Suprapubic skin (tissue), 4 donors: ENCODE results near the gene COG7. TPM values are rescaled to one million over a fixed set of nuclear protein-coding genes. Genes with fewer than 3 reads are reported as not detected.

Experiments
- DNase-seq, 2 donors: peaks; one replicate each; pipeline ENCODE4 v3.0.0-alpha.2; 2019; ENCODE audit warnings: low spot score in 2 of 2
- H3K27ac ChIP-seq: fragments of 200-600 bp; sonication (generic); one replicate; pipeline ENCODE4 v1.5.1; 2019
- H3K27me3 ChIP-seq: fragments of 200-600 bp; sonication (generic); one replicate; pipeline ENCODE4 v1.5.1; 2019
- H3K36me3 ChIP-seq: fragments of 200-600 bp; sonication (generic); one replicate; pipeline ENCODE4 v1.5.1; 2019
- H3K4me1 ChIP-seq: fragments of 200-600 bp; sonication (generic); one replicate; pipeline ENCODE4 v1.5.1; 2019
- H3K4me3 ChIP-seq: fragments of 200-600 bp; sonication (generic); one replicate; pipeline ENCODE4 v1.5.1; 2019; ENCODE audit warnings: mild to moderate bottlenecking
- H3K9me3 ChIP-seq: fragments of 200-600 bp; sonication (generic); one replicate; pipeline ENCODE4 v1.5.1; 2019
- CTCF ChIP-seq, 2 donors: fragments of 200-600 bp in 1 of 2; fragments of 450-650 bp in 1 of 2; sonication (generic) in 1 of 2; IDR thresholded peaks; one replicate each; pipeline ENCODE4 v1.5.1; 2016 to 2019; ENCODE audit warnings: antibody characterized with exemption in 2 of 2, mild to moderate bottlenecking in 1 of 2, moderate library complexity in 1 of 2
- EP300 ChIP-seq: sonication (generic); formaldehyde crosslinking; IDR thresholded peaks from one replicate; pipeline ENCODE4 v1.6.1; 2017; ENCODE audit warnings: antibody characterized with exemption
- POLR2A ChIP-seq, 2 donors: fragments of 450-650 bp; IDR thresholded peaks; one replicate each; pipeline ENCODE4 v1.6.1; 2017; ENCODE audit warnings: antibody characterized with exemption in 2 of 2, mild to moderate bottlenecking in 2 of 2, moderate library complexity in 2 of 2
- POLR2AphosphoS5 ChIP-seq, 3 donors: sonication (generic); formaldehyde crosslinking; IDR thresholded peaks; one replicate each; pipeline ENCODE4 v1.6.1; 2017; ENCODE audit warnings: antibody characterized with exemption in 3 of 3
- WGBS: methylation state at CpG from one replicate; pipeline ENCODE4 v1.1.5; 2018; 5-methylcytosine and 5-hydroxymethylcytosine counted together
- total RNA-seq, 4 donors: library from RNA; depleted of rRNA; stranded (reverse); fragments of >200 nt; gene quantifications; one replicate each; pipeline ENCODE4 v1.1.0, GENCODE V29; 2016

Gene COG7
- total RNA-seq, 4 donors from 2014 or later = 16.3 to 73.7 (median 24.6) TPM

GRCh38 chr16:23500212-23500861 is 47.3 kb upstream of the COG7 start:
- Histone ChIP-seq H3K4me3 (no peak overlapping the region), H3K9me3 (no peaks in the 10 kb centered on the region), H3K4me1 (peaks cover 83% of the 10 kb centered on the region), H3K36me3 (peaks cover 5% of the 10 kb centered on the region), H3K27me3 (no peaks in the 10 kb centered on the region), H3K27ac (peak overlapping the region; percentile 63)
- TF ChIP-seq CTCF (IDR thresholded peaks at IDR 0.05) = no peak
- TF ChIP-seq POLR2A (IDR thresholded peaks at IDR 0.05) = no peak
- TF ChIP-seq EP300 = no peak
- TF ChIP-seq POLR2AphosphoS5 (IDR thresholded peaks at IDR 0.05) = no peak
- WGBS = 60% methylated on average over 18 of the region's 20 CpGs
- peak in 1 of 2 donors; percentile 64 for DNase-seq

- Histone ChIP-seq H3K36me3 (peaks cover 9% of the 10 kb centered on the region), H3K4me3 (no peak overlapping the region), H3K27ac (peak overlapping the region; percentile 63), H3K9me3 (no peaks in the 10 kb centered on the region), H3K4me1 (peaks cover 78% of the 10 kb centered on the region), H3K27me3 (no peaks in the 10 kb centered on the region)
- TF ChIP-seq POLR2A (IDR thresholded peaks at IDR 0.05) (no peak), EP300 (no peak), CTCF (IDR thresholded peaks at IDR 0.05) (no peak), POLR2AphosphoS5 (IDR thresholded peaks at IDR 0.05) (no peak)
- DNase-seq = no peak
- WGBS = 59% methylated on average over 7 of the region's 7 CpGs
Measured at GRCh38 chr16:23499801-23500200, 46.8 kb upstream of the COG7 start.

- Histone ChIP-seq H3K9me3 (no peaks in the 10 kb centered on the region), H3K36me3 (peaks cover 18% of the 10 kb centered on the region), H3K4me1 (peaks cover 69% of the 10 kb centered on the region), H3K4me3 (no peak overlapping the region), H3K27ac (no peak overlapping the region), H3K27me3 (no peaks in the 10 kb centered on the region)
- TF ChIP-seq EP300 (no peak), POLR2AphosphoS5 (IDR thresholded peaks at IDR 0.05) (no peak)
- 77% methylated on average over 11 of the region's 11 CpGs for WGBS
- no peak for DNase-seq
Measured at GRCh38 chr16:23498863-23499262, 45.9 kb upstream of the COG7 start.

- Histone ChIP-seq H3K9me3 (no peaks in the 10 kb centered on the region), H3K27ac (peak overlapping the region; percentile 53), H3K27me3 (no peaks in the 10 kb centered on the region), H3K36me3 (peaks cover 30% of the 10 kb centered on the region), H3K4me3 (no peak overlapping the region), H3K4me1 (peaks cover 65% of the 10 kb centered on the region)
- no peak for DNase-seq
- 53% methylated on average over 6 of the region's 6 CpGs for WGBS
- TF ChIP-seq POLR2AphosphoS5 (IDR thresholded peaks at IDR 0.05) (no peak), CTCF (IDR thresholded peaks at IDR 0.05) (no peak), EP300 (no peak), POLR2A (IDR thresholded peaks at IDR 0.05) (no peak)
Measured at GRCh38 chr16:23497543-23497868, 44.5 kb upstream of the COG7 start.

GRCh38 chr16:23496821-23497542 is 44.0 kb upstream of the COG7 start:
- Histone ChIP-seq H3K27me3 (no peaks in the 10 kb centered on the region), H3K4me3 (peak overlapping the region; percentile 2), H3K9me3 (no peaks in the 10 kb centered on the region), H3K4me1 (peaks cover 66% of the 10 kb centered on the region), H3K27ac (peak overlapping the region; percentile 53), H3K36me3 (peaks cover 35% of the 10 kb centered on the region)
- TF ChIP-seq EP300 (no peak), POLR2A (IDR thresholded peaks at IDR 0.05) (no peak), POLR2AphosphoS5 (IDR thresholded peaks at IDR 0.05) (no peak), CTCF (IDR thresholded peaks at IDR 0.05) (no peak)
- DNase-seq = no peak
- 17% methylated on average over 12 of the region's 12 CpGs for WGBS
